Stimulated activated CD8-positive, alpha-beta memory T cell treated with anti-CD3 and anti-CD28 coated beads, Interleukin-7, amount 100 ng/mL, for 4 hours (primary cell): ENCODE measurements around the gene KISS1.
A peak's percentile ranks its signal among the peaks of the same experiment; 100 is the strongest.

Experiments used
- DNase-seq, 2 donors: peaks; one replicate each; pipeline ENCODE4 v3.0.0-alpha.2; 2020; ENCODE audit warnings: low read depth in 2 of 2

KISS1 gene

DNA sequence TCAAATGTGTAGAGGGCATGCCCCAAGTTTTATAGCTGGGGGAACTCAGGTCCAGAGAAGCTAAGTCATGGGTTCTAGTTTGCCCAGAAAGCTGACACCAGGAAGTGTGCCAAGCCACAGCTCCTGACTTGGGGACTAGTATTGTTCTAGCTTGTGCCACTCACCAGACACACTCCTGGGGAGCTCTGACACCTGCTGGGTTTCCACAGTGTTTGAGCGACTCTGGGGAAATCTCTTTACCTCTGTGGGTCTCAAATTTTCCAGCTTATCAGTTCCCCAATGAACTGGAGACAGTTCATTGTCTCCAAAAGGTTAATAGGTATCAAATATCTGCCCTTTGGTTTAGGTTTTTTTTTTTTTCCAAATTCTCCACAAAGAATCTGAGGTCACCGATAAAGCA lies 4.2 kb downstream of the KISS1 start:
- DNase-seq, result no peak

DNA sequence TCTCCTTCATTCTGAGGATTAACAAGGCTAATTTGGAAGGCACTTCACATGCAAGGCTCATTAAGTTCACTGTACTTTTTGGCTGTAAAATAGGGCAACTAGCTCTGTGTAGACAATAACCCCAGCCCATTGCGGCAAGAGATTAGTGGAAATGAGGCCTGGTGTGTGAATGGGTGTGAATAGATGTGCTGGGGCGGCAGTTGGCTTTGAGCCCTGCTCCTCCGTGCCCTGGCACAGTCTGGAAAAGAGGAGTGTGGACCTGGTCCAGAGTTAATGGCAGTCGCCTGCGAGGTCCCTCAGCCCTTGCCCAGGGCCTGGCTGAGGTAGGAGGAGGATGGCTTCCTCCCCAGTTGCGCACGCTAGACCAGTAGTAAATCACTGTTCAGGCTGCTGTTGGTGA lies 4.8 kb downstream of the KISS1 start:
- no peak for DNase-seq

DNA sequence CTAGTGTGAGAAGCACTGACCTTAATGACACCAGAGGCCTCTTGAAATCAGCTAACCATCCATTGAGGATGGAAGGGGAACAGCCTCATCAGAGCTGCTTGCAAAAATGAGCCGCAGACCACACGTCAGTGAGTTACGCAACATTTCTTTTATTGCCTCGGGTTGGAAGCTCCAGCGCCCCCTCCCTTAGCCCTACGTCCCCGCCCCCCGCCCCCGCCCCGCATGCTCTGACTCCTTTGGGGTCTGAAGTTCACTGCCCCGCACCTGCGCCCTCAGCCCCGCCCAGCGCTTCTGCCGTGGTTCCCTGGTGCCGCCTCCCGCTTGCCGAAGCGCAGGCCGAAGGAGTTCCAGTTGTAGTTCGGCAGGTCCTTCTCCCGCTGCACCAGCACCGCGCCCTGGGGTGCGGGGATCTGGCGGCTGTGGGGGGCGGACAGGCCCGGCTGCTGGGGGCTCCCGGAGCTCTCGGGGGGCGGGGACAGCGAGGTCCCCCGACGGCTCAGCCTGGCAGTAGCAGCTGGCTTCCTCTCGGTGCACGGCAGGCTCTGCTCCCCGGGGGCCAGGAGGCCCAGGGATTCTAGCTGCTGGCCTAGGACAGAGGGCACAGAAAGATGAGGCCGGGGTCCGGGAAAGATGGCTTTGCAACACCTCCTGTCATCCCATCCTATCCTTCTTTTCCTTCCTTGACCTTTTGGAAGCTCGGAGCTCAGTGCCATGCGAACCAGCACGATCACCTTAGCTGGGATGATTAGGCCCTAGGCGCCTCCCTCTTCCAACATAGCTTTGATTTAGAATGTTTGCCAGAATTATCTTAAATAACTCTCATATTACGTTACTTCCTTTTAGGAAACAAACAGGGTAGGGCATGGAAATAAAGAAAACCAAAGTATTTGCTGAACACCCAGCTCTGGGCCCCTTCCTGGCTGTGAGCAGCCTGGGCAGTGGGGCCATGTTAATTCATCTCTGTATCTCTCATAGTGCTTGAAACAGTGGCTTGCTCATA lies 5.8 kb downstream of the KISS1 start:
- peak in 1 of 2 donors; percentile 27 for DNase-seq

DNA sequence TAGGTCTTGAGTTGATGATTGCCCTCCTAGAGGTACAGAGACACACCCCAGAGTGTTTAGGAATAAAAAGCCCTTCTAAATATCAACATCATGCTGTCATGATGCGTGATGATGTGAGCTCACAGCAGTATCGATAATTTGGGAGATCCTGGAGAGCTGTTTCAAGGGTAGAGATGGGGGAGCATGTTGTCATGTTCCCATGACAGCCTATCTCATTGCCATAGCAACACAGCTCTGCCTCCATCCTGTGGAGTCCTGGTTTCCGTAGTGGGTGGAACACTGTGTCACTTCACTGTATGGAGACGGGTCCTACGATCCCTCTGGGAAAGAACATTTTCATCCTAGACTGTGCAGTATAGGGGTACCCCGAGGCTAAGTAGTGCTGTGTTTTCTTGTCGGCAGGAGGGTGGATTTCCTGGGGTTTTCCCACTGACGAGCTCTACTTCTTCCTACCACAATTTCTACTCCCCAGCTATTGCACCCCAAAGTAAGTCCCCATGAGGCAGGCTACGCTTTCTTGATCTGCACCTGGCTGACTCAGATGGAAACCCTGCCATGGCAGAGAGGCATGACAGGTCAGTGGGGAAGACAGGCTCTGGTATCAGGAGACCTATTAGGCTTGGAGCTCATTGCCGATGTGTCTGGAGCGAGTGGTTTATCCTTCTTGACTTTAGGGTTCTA lies 7.2 kb downstream of the KISS1 start:
- no peak for DNase-seq

DNA sequence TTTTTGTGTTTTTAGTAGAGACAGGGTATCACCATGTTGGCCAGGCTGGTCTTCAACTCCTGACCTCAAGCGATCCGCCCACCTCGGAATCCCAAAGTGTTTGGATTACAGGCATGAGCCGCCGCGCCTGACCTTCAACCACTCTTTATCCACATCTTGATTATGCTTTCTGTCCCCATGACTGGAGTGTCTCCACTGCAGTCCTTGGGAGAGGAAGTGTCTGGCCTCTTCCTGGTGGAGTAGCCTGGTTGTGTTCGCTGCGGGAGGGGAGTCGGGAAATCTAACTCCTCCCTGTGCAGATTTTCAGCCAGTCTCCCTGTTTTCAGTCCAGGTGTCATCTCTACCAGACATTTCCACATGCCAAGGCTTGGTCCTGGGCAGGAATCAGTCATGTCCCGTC lies 9.7 kb downstream of the KISS1 start:
- no peak for DNase-seq

DNA sequence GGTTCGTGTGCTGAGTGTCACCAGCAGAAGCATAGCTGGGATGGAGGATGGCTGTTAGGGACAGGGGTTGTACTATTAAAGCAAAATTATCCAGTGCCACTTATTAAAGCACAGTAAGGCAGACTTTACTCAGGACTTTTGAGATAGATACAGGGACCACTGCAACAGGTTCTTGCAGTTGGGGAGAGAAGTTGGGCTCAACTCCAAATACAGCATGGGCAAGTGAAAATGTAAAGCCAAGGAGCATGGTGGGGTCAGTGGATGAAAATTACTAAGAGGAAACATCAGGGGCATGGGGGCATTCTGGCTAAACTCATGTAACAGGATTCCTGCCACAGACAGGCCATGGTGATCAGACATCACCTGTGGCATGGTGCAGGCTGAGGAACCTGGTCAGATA lies 15.2 kb downstream of the KISS1 start:
- no peak for DNase-seq

DNA sequence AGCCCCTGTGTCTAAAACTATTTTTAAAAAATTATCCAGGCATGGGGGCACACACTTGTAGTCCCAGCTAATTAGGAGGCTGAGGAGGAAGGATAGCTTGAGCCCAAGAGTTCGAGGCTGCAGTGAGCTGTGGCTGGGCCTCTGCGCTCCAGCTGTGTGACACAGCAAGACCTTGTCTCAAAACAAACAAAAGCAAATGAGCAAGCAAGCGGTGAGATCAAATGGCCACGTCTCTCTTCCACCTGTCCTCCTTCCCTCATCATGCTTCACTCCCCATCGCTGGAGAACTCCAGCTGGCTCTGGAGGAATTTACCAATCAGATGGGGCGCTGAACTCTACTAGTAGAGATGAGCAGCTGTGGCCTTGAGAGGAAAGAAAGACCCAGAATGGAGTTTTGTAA lies 16.2 kb downstream of the KISS1 start:
- no peak for DNase-seq

DNA sequence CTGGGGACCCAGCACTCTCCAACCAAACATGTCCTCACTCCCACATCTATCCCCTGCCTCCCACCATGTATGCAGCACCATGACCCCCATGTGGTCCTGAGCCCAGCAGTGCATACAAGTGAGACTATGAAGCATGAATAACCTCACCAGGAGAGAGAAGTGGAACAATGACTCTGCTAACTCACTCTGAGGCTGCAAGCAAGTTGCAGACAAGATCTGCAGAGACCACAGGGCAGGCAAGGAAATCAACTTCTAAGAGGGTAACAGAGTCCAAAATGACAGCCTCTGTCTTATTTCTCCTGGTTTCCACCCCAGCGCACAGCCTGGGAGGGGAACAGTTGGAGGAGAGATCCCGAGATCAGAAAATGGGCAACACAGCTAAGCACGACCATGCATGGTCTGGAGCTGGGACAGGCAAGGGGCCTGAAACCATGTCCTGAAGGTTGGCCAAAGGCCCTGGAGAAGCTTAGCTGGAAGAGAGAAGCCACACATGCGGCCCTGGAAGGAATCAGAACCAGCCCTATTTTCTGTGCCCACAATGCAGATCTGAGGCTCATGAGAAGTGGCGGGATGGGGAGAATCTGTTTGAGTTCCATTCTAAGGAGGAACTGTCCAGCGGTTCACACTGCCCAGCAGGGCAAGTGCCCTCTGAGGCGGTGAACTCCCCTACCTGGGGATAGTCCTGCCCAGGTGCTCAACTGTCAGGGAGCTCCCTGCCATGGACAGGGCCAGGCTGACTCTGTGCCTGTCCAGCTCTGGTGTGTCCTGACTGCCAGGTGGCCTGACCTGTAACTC lies 17.6 kb downstream of the KISS1 start:
- no peak for DNase-seq

DNA sequence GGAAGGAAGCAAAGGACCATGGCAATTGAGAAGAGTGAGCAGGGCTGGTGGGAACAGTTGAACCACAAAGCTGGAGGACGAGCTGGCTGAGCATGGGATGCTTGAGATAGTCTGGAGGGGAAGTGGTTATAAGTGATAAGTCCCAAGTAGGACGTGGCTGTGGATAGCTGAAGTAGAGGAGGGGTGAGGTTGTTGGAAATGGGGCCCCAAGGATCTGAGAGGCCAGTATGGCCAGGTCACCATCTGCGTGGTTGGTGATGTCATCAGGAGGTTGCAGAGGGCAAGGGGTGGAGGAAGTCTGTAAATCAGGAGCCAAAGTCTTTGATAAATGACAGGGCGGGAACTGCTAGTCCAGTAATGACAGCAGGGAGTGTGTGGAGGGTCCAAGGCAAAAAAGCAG lies 19.2 kb downstream of the KISS1 start:
- no peak for DNase-seq

DNA sequence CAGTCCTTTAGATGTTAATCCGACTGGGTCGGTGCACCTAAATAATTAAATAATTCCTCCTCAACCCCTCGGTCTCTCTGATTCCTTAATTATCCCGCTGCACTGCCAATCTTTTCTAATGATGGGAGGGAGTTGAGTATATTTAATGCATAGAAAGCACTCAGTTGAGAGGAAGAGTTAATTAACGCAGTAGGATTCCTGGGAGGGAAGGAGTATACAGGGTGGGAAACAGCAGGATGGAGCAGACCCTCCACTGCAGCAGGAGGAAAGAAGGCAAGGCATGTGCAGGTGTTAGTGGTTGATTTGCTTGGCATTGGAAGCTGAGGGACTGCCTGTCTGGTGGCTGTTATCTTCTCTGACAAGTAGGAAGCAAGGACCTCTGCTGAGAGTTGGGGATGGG lies 20.2 kb downstream of the KISS1 start:
- no peak for DNase-seq

DNA sequence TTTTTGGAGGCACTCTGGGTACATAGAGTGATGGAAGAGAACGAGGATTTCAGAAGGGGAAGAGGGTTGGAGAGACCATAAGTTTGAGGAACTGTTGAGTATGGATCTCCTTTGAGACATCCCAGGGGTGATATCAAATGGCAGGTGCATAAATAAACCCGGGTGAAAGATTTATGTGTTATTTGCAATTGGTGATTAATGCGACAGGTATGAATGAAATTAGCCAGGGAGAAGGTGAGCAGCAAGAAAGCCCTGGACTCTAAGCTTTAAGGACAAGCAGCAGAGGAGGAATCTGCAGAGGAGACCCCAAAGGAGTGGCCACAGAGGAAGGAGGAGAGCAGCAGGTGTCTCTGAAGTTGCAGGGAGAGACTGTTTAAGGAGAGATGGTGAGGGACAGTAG lies 21.3 kb downstream of the KISS1 start:
- no peak for DNase-seq

DNA sequence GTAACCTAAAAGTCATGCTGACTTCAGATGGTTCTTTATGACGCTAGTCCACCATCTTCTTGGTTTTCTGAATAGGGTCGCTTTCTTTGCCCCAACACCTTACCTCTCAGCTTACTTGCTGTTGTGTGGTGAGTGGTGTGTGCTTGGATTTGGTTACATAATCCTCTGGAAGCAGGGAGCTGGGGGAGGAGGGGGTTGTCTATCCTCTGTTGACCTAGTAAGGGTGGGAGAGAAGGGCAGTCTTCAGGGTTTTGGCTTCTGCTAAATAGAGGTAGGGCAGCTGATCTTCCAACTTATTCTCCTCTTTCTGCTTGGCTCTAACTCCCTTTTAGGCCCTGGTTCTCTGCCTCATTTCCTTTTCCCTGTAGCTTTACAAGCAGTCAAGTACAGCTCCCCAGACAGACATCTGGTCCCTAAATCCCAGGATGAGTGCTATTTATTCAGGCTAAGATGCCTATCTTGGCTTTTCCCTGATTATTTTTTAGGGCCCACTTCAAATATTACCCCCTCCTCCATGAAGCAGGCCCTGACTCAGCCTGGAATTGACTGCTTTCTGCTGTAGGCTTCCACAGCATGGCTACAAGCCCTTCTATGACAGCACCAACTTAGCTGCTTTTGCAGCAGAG lies 23.8 kb downstream of the KISS1 start:
- DNase-seq, result no peak

DNA sequence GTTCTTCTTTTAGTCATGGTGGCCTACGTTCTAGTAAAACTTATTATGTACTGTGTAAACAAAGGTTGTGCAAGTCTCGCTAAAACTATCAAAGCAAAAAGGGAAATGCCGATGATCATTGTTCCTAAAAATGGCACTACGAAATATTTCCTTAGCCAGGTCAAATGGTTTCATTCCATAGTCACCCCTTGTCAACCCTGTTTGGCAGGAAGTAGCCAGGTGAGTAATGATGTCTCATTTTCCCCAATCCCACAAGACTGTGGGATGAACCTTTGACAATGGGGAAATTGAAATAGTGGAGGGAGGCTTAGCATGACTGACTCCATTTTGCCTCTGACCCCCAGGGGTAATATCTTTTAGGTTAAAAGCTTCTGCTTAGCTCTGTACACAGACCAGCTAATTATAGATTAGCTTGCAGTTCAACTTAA lies 24.5 kb downstream of the KISS1 start:
- DNase-seq, result no peak

DNA sequence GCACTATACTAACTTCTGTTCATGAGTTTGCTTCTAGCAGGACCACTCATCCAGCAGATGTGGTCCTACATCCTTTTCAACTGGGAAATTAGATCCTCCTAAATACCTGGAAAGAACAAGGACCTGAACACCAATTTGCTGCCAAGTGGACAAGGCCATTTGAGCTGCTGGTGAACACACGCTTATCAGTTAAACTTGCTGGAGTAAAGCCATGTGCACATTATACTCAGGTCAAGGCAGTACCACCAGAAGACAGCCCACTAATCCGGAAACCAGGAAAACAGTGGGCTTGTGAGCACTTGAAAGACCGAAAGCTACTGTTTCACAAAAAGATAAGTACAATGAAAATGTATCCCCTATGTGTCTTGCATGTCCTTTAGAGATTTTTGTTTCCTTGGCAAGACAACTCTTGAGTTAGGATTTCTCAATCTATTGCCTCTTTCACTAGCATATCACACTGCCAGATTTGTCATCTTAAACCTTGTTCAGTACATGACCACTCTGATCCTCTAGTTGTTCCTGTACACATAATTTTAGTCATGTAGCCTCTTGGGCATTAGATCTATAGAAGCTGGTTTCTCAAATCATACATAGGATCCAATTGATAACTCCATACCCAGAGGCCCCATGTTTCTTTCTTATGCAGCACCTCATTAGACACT lies 25.7 kb downstream of the KISS1 start:
- no peak for DNase-seq

DNA sequence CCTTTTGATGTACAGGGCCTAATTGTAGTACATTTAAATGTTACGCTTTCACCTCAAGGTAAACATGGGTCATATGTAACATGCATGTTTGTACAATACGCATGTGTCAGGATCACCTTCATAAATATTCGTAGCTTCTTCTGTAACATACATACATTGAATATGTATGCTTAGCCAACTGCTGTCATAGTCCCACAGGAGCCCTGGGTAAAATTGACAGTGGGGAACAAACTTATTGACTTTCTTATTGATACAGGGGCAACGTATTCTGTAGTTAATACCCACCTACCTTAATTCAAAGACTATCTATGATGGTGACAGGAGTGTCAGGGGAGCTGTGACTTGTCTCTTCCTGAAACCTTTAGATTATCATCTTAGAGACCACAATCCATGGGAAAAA lies 26.4 kb downstream of the KISS1 start:
- no peak for DNase-seq

DNA sequence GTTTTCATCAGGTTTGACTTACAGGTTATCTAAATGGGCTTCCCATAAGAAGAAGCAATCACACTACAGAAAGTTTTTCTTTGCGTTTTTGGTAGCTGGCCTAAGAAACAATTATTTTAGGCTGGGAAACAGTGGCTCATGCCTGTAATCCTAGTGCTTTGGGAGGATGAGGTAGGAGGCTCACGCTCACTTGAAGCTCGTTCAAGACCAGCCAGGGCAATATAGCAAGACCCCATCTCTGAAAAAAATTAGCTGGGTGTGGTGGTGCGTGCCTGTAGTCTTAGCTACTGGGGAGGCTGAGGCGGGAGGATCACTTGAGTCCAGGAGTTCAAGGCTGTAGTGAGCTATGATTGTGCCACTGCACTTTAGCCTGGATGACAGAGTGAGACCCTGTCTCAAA lies 28.6 kb downstream of the KISS1 start:
- DNase-seq, result no peak

DNA sequence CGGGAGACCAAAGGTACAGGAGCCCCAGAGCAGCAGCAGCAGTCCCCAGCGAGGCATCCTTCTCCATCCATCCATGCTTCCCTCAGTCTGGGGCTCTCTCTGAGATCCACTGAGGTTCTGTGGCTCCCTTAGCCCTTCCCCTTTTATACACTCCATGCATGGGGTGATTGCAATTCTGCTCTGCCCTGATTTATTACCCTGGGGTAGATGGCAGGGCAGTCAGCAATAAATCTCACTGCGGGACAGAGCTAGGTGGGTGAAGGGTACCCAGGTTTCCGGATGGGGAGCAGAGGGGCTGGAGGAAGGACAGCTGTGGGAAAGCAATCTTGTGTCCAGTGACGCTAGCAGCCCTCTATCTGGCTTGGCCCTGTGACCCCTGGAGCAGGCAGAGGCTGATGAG lies 30.1 kb downstream of the KISS1 start, which contains the start of gene REN:
Gene REN, minus strand, starts transcription at position 119 of the 400 bp plus-strand sequence. Its CDS starts 44 bp downstream, at position 75.
- DNase-seq, result no peak

DNA sequence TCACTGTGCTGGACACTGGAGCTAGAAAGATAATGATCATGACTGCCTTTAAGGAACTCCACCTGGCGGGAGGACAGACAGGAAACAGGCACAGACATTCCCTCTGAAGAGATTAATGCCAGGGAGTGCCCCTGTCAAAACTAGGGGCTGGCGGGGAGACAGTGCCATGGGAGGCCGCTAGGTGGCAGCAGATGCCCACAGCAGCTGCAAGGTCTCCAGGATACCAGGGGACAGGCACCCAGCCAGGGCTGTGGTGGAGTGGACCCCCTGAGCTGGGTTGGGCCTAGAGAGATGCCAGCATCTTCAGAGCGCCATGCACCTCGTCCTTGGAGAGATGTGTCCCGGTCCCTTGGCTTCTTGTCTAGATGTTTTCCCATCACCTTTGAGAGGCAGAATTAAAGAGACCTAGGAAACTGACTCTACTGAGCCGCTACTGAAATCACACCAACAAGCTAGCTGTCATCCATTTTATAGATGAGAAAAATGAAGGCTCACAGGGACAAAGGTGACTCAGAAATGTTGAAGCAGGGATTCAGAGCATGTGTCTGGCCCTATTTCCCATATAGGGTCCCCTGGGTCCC lies 33.7 kb downstream of the KISS1 start:
- peak; percentile 53 to 64 for DNase-seq

DNA sequence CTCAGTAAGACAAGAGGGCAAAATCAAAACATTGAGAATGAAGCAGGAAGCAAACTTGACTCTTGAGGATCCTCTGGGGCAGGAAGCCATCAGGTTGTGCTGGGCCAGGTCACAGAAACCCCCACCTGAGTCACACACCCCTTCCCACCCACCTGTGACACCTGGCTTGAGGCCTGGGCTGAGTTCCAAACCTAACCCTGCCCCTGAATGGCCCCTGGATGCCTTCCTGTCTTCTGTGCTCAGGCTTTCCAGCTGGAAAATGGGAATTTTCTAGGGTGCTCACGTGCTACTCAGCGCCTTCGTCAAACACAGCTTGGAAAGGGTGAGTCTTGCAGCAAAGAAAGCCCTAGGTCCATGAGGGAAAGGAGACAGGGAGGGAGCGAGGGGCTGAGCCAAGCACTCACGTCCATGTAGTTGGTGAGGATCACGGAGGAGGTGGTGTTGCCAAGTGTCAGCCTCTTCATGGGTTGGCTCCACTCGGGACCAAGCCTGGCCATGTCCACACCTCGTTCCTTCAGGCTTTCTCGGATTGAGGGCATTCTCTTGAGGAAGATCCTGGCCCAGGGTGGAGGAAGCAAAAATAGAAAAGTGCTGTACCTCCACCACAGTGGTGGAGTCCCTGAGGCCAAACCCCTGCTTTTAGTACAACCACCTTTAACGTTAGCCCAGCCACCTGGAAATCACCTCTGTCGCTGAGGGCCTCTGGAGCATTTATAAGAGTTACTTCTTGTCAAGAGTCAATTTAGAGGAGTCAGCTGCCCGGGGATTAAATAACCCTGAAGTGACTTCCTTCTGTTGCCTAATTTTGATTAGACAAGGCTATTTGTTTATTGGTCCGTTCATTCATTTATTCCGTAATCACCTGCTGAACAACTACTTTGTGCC lies 34.4 kb downstream of the KISS1 start:
- no peak for DNase-seq

DNA sequence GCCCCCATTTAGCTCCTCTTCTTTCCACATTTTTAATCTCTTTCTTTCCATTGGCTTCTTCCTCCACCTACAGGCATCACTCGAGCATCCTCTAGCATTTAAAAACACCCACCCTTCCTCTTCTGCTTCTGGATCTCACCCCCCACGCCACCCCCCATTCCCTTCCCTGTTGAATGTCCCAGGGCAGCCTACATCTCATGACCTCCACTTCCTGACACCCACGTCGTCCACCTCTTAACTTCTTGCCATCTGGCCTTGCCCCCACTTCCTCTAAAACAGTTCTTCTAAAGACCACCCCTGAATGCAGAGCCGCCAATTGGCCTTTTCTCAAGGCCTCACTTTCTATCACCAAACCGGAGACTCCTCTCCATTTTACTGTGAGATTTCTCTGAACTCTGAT lies 38.3 kb downstream of the KISS1 start:
- DNase-seq, result no peak
